ENCODE data around the gene DMRT1.
"Not testable (repeated sequence)": the region's sequence is repeated elsewhere in the genome, so short reads cannot be mapped to it uniquely, and the experiment has no call there.

Gene DMRT1

GRCh38 chr9:842635-843426, 1.3 kb downstream of the DMRT1 start:
- H3K36me3 Mint-ChIP-seq = peaks cover 2% of the 10 kb centered on the region
- H3K4me3 Mint-ChIP-seq = no peak overlapping the region
- H3K27me3 Mint-ChIP-seq = peaks cover 46% of the 10 kb centered on the region

GRCh38 chr9:843427-843785, 1.9 kb downstream of the DMRT1 start:
- no peak overlapping the region for H3K27ac Mint-ChIP-seq
- H3K9me3 Mint-ChIP-seq = no peaks in the 10 kb centered on the region
- H3K4me1 Mint-ChIP-seq = peaks cover 20% of the 10 kb centered on the region
- peak overlapping the region; percentile 30 for H3K4me3 Mint-ChIP-seq
- H3K27me3 Mint-ChIP-seq = peaks cover 48% of the 10 kb centered on the region
- peaks cover 2% of the 10 kb centered on the region for H3K36me3 Mint-ChIP-seq

More at GRCh38 chr9:842635-843426, 1.3 kb downstream of the DMRT1 start:
- Mint-ChIP-seq H3K9me3 (no peaks in the 10 kb centered on the region), H3K4me1 (peaks cover 20% of the 10 kb centered on the region), H3K27ac (no peak overlapping the region)

- H3K27me3 Mint-ChIP-seq = peaks cover 34% of the 10 kb centered on the region
- H3K9me3 Mint-ChIP-seq = no peaks in the 10 kb centered on the region
- no peak overlapping the region for H3K27ac Mint-ChIP-seq
- no peak overlapping the region for H3K4me3 Mint-ChIP-seq
- H3K4me1 Mint-ChIP-seq = peaks cover 8% of the 10 kb centered on the region
- peaks cover 2% of the 10 kb centered on the region for H3K36me3 Mint-ChIP-seq
Observed at GRCh38 chr9:846852-847251, 5.4 kb downstream of the DMRT1 start.

GRCh38 chr9:847505-847904, 6.0 kb downstream of the DMRT1 start:
- no peak overlapping the region for H3K27ac Mint-ChIP-seq
- peaks cover 2% of the 10 kb centered on the region for H3K36me3 Mint-ChIP-seq
- peaks cover 37% of the 10 kb centered on the region for H3K27me3 Mint-ChIP-seq
- H3K4me1 Mint-ChIP-seq = peaks cover 8% of the 10 kb centered on the region
- no peaks in the 10 kb centered on the region for H3K9me3 Mint-ChIP-seq
- H3K4me3 Mint-ChIP-seq = no peak overlapping the region

GRCh38 chr9:849431-849830, 7.9 kb downstream of the DMRT1 start:
- no peaks in the 10 kb centered on the region for H3K36me3 Mint-ChIP-seq
- no peaks in the 10 kb centered on the region for H3K9me3 Mint-ChIP-seq
- peaks cover 31% of the 10 kb centered on the region for H3K27me3 Mint-ChIP-seq
- no peak overlapping the region for H3K27ac Mint-ChIP-seq
- no peaks in the 10 kb centered on the region for H3K4me1 Mint-ChIP-seq
- no peak overlapping the region for H3K4me3 Mint-ChIP-seq

GRCh38 chr9:852539-852938, 11.0 kb downstream of the DMRT1 start:
- peaks cover 12% of the 10 kb centered on the region for H3K27me3 Mint-ChIP-seq
- no peaks in the 10 kb centered on the region for H3K4me1 Mint-ChIP-seq
- no peaks in the 10 kb centered on the region for H3K9me3 Mint-ChIP-seq
- H3K4me3 Mint-ChIP-seq = no peak overlapping the region
- peak overlapping the region; percentile 32 for H3K27ac Mint-ChIP-seq
- H3K36me3 Mint-ChIP-seq = no peaks in the 10 kb centered on the region

- Mint-ChIP-seq H3K27ac (no peak overlapping the region), H3K9me3 (no peaks in the 10 kb centered on the region), H3K4me1 (no peaks in the 10 kb centered on the region), H3K36me3 (peaks cover 2% of the 10 kb centered on the region), H3K4me3 (no peak overlapping the region), H3K27me3 (peaks cover 9% of the 10 kb centered on the region)
Observed at GRCh38 chr9:859251-859650, 17.8 kb downstream of the DMRT1 start.

GRCh38 chr9:860706-861105, 19.2 kb downstream of the DMRT1 start:
- H3K27me3 Mint-ChIP-seq = peaks cover 14% of the 10 kb centered on the region
- H3K36me3 Mint-ChIP-seq = peaks cover 2% of the 10 kb centered on the region
- no peak overlapping the region for H3K4me3 Mint-ChIP-seq
- H3K27ac Mint-ChIP-seq = no peak overlapping the region
- no peaks in the 10 kb centered on the region for H3K9me3 Mint-ChIP-seq
- no peaks in the 10 kb centered on the region for H3K4me1 Mint-ChIP-seq

GRCh38 chr9:861525-861924, 20.0 kb downstream of the DMRT1 start:
- not testable (repeated sequence) for H3K9me3 Mint-ChIP-seq, H3K4me3 Mint-ChIP-seq, H3K27ac Mint-ChIP-seq, H3K4me1 Mint-ChIP-seq, H3K36me3 Mint-ChIP-seq
- peaks cover 14% of the 10 kb centered on the region for H3K27me3 Mint-ChIP-seq

GRCh38 chr9:875119-875962, 33.8 kb downstream of the DMRT1 start:
- H3K27me3 Mint-ChIP-seq = peaks cover 15% of the 10 kb centered on the region
- no peaks in the 10 kb centered on the region for H3K9me3 Mint-ChIP-seq
- H3K4me3 Mint-ChIP-seq = no peak overlapping the region
- H3K4me1 Mint-ChIP-seq = no peaks in the 10 kb centered on the region
- H3K27ac Mint-ChIP-seq = no peak overlapping the region
- H3K36me3 Mint-ChIP-seq = no peaks in the 10 kb centered on the region

GRCh38 chr9:876425-876824, 34.9 kb downstream of the DMRT1 start:
- Mint-ChIP-seq H3K27ac (no peak overlapping the region), H3K9me3 (no peaks in the 10 kb centered on the region), H3K4me1 (no peaks in the 10 kb centered on the region), H3K36me3 (no peaks in the 10 kb centered on the region), H3K27me3 (peaks cover 17% of the 10 kb centered on the region), H3K4me3 (no peak overlapping the region)

- H3K9me3 Mint-ChIP-seq = no peaks in the 10 kb centered on the region
- H3K4me3 Mint-ChIP-seq = no peak overlapping the region
- peaks cover 25% of the 10 kb centered on the region for H3K27me3 Mint-ChIP-seq
- no peaks in the 10 kb centered on the region for H3K4me1 Mint-ChIP-seq
- no peak overlapping the region for H3K27ac Mint-ChIP-seq
- no peaks in the 10 kb centered on the region for H3K36me3 Mint-ChIP-seq
Observed at GRCh38 chr9:878239-878638, 36.7 kb downstream of the DMRT1 start.

GRCh38 chr9:880725-881124, 39.2 kb downstream of the DMRT1 start:
- Mint-ChIP-seq H3K9me3 (no peaks in the 10 kb centered on the region), H3K36me3 (no peaks in the 10 kb centered on the region), H3K27me3 (peaks cover 26% of the 10 kb centered on the region), H3K4me3 (no peak overlapping the region), H3K27ac (no peak overlapping the region), H3K4me1 (no peaks in the 10 kb centered on the region)

- no peaks in the 10 kb centered on the region for H3K9me3 Mint-ChIP-seq
- no peaks in the 10 kb centered on the region for H3K36me3 Mint-ChIP-seq
- H3K4me1 Mint-ChIP-seq = no peaks in the 10 kb centered on the region
- H3K4me3 Mint-ChIP-seq = no peak overlapping the region
- no peak overlapping the region for H3K27ac Mint-ChIP-seq
- peaks cover 27% of the 10 kb centered on the region for H3K27me3 Mint-ChIP-seq
Observed at GRCh38 chr9:882416-882924, 41.0 kb downstream of the DMRT1 start.

GRCh38 chr9:883011-883410, 41.5 kb downstream of the DMRT1 start:
- Mint-ChIP-seq H3K9me3 (no peaks in the 10 kb centered on the region), H3K4me1 (no peaks in the 10 kb centered on the region), H3K4me3 (no peak overlapping the region), H3K27ac (peak overlapping the region; percentile 49), H3K27me3 (peaks cover 26% of the 10 kb centered on the region), H3K36me3 (no peaks in the 10 kb centered on the region)

- Mint-ChIP-seq H3K4me3 (no peak overlapping the region), H3K27me3 (peaks cover 15% of the 10 kb centered on the region), H3K27ac (no peak overlapping the region), H3K9me3 (no peaks in the 10 kb centered on the region), H3K4me1 (no peaks in the 10 kb centered on the region), H3K36me3 (no peaks in the 10 kb centered on the region)
Observed at GRCh38 chr9:886886-887285, 45.4 kb downstream of the DMRT1 start.
